Measurements from ENCODE around the gene PCDH1.

The PCDH1 gene

DNA sequence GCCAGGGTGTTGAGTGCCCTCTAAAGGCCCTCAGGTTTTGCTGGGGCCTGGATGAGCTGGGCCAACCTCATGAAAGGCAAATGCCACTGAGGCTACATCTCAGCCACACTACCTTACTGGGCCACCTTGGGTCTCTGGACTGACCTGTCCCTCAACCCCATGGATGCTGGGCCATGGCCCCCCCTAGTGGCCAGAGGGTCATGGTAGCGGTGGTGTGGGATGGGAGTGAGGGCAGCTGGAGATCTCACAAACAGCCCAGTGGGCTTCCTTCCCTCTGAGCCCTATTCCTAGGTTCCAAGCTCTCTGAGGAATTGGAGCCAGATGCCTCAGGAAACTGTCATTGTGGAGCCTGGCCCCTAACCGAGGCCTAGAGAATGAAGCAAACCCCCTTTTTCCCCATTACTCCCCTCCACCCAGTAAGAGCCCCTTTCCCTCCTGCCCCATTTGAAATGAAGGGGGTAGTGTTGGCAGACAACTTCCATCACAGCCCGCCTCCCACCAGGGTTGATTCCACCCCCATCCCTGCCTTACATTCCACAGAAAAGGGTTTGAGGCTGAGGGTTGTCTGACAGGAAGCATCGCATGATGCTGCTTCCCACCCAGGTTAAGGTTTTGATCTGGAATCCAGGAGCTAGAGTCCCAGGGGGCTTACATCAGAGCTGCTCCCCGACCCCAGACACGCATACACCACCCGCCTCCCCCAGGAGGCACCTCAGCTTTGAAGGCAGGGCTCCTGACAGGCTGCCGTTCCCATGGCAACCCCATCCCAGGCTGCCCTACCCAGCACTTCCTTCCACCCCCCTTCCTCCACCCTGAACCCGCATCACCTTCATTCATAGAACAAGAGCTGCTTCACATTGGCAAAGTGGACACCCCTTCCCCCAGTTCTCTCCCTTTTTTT is 63.9 kb downstream of the PCDH1 start:
- no peaks in the 10 kb centered on the region for H3K9me3 ChIP-seq (ENCODE audit: insufficient read depth, low read length)
- H2AFZ ChIP-seq (ENCODE audit: low read depth, low read length) = no peak overlapping the region
- H3K79me2 ChIP-seq (ENCODE audit: low read length) = no peaks in the 10 kb centered on the region
- no peak overlapping the region for H3K4me2 ChIP-seq (ENCODE audit: low read length)
- H4K20me1 ChIP-seq (ENCODE audit: insufficient read depth, low read length) = no peaks in the 10 kb centered on the region
- H3K27me3 ChIP-seq (ENCODE audit: low read depth, low read length) = peaks cover 4% of the 10 kb centered on the region; the same call in 1 of the 2 replicates
- H3K4me3 ChIP-seq (ENCODE audit: low read length) = no peak overlapping the region
- no peak overlapping the region for H3K9ac ChIP-seq (ENCODE audit: low read length)
- H3K36me3 ChIP-seq (replicated peaks; ENCODE audit: low read depth, low read length) = no peaks in the 10 kb centered on the region
- H3K4me1 ChIP-seq (ENCODE audit: low read length) = no peaks in the 10 kb centered on the region; the same call in 1 of the 2 replicates
- TF ChIP-seq EZH2phosphoT487 (IDR thresholded peaks at IDR 0.05; ENCODE audit: low read depth) = no peak
- TF ChIP-seq, protein P1, sequence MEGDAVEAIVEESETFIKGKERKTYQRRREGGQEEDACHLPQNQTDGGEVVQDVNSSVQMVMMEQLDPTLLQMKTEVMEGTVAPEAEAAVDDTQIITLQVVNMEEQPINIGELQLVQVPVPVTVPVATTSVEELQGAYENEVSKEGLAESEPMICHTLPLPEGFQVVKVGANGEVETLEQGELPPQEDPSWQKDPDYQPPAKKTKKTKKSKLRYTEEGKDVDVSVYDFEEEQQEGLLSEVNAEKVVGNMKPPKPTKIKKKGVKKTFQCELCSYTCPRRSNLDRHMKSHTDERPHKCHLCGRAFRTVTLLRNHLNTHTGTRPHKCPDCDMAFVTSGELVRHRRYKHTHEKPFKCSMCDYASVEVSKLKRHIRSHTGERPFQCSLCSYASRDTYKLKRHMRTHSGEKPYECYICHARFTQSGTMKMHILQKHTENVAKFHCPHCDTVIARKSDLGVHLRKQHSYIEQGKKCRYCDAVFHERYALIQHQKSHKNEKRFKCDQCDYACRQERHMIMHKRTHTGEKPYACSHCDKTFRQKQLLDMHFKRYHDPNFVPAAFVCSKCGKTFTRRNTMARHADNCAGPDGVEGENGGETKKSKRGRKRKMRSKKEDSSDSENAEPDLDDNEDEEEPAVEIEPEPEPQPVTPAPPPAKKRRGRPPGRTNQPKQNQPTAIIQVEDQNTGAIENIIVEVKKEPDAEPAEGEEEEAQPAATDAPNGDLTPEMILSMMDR (IDR thresholded peaks at IDR 0.05; ENCODE audit: low read depth, low read length) = peak; percentile 75
- H3K27ac ChIP-seq (ENCODE audit: low read length) = no peak overlapping the region

DNA sequence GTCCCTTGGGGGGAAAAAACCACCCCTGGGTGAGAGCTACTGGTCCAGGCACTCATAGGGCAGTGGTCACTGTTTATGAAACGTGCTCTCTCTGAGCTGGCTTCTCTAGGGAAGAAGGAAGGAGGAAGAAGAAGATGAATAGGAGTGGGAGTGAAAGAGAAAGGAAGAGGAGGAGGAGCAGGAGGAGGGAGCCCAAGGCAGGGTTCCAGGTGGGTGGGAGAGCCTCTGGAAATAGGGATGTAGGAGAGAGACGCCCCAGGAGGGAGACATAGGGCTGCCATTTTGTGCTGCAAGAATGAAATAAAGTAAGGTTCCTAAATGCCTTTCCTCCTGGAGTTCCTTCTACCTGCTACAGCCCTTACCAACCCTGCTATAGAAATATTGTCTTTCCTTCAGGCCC is 65.7 kb downstream of the PCDH1 start:
- Histone ChIP-seq H2AFZ (ENCODE audit: low read depth, low read length) (no peak overlapping the region), H4K20me1 (ENCODE audit: insufficient read depth, low read length) (no peaks in the 10 kb centered on the region), H3K4me2 (ENCODE audit: low read length) (no peak overlapping the region), H3K9ac (ENCODE audit: low read length) (no peak overlapping the region), H3K4me1 (ENCODE audit: low read length) (peaks cover 3% of the 10 kb centered on the region; the same call in 1 of the 2 replicates), H3K27me3 (ENCODE audit: low read depth, low read length) (peaks cover 10% of the 10 kb centered on the region), H3K36me3 (replicated peaks; ENCODE audit: low read depth, low read length) (no peaks in the 10 kb centered on the region), H3K4me3 (ENCODE audit: low read length) (no peak overlapping the region), H3K79me2 (ENCODE audit: low read length) (no peaks in the 10 kb centered on the region), H3K9me3 (ENCODE audit: insufficient read depth, low read length) (no peaks in the 10 kb centered on the region), H3K27ac (ENCODE audit: low read length) (no peak overlapping the region)
- TF ChIP-seq EZH2phosphoT487 (IDR thresholded peaks at IDR 0.05; ENCODE audit: low read depth) = no peak
- TF ChIP-seq, protein P1 (IDR thresholded peaks at IDR 0.05; ENCODE audit: low read depth, low read length) = no peak

DNA sequence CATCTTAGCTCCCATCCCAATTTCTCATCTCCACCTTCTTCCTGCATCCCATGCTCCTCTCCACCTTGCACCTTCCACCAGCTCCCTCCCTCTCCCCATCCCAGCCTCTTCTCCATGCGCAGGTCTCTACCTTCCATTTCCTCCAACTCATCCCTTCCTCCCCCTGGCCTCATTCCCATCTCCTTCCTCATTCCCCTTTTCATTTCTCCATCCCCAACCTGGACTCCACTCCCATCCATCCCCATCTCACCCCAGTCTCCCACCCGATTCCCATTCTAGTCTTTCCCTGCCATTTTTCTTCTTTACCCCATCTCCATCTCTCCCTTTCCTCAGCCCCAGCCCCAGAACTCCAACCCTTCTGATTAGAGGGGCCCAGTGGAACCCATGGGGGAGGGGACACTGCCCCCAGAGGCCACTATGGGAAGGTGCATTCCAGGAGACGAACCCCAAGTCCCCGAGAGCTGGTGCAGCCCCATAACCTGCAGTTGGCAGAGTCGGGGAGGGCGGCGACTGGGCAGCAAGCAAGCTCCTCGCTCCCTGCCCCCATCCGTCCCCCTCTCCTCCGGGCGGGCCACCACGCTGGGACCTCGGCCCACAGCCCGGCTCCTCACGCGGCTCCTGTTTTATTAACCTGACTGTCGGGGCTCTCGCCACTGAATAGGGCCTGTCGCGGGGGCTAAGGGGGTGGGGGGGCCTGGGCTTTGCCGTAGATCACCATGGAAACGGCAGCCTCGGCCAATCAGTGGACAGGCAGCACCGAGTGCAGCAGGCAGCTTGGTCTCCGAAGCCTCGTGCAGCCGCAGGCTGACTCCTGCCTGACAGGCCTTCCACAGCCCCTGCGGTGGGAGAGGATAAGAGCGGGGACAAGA is 66.7 kb downstream of the PCDH1 start:
- Histone ChIP-seq H3K9me3 (ENCODE audit: insufficient read depth, low read length) (no peaks in the 10 kb centered on the region), H3K9ac (ENCODE audit: low read length) (no peak overlapping the region), H3K79me2 (ENCODE audit: low read length) (no peaks in the 10 kb centered on the region), H3K4me3 (ENCODE audit: low read length) (no peak overlapping the region), H2AFZ (ENCODE audit: low read depth, low read length) (no peak overlapping the region), H3K4me1 (ENCODE audit: low read length) (peaks cover 6% of the 10 kb centered on the region), H3K36me3 (replicated peaks; ENCODE audit: low read depth, low read length) (no peaks in the 10 kb centered on the region), H3K27ac (ENCODE audit: low read length) (no peak overlapping the region), H4K20me1 (ENCODE audit: insufficient read depth, low read length) (no peaks in the 10 kb centered on the region), H3K27me3 (ENCODE audit: low read depth, low read length) (peaks cover 10% of the 10 kb centered on the region), H3K4me2 (ENCODE audit: low read length) (no peak overlapping the region)
- no peak for TF ChIP-seq EZH2phosphoT487 (IDR thresholded peaks at IDR 0.05; ENCODE audit: low read depth)
- TF ChIP-seq, protein P1 (IDR thresholded peaks at IDR 0.05; ENCODE audit: low read depth, low read length) = peak; percentile 49

DNA sequence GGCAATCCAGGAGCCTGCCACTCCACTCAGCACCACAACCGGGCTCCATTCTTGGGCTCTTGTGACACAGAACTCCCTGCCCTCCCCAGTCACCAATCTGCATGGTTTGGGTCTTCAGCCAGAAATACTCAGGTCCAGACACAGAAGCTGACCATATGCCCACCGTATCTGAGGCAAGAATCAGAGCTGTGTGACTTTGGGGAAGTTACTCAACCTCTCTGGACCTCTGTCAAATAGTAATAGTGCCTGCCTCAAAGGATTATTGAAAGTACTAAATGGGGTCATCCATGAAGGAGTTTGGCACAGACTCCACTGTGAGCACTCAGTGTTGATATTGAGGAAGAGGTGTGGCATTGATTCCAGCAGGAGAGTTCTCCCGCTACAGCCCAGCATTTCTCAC is 67.5 kb downstream of the PCDH1 start:
- Histone ChIP-seq H3K4me2 (ENCODE audit: low read length) (no peak overlapping the region), H3K27ac (ENCODE audit: low read length) (no peak overlapping the region), H3K9ac (ENCODE audit: low read length) (no peak overlapping the region), H3K36me3 (replicated peaks; ENCODE audit: low read depth, low read length) (no peaks in the 10 kb centered on the region), H3K4me3 (ENCODE audit: low read length) (no peak overlapping the region), H3K79me2 (ENCODE audit: low read length) (no peaks in the 10 kb centered on the region), H4K20me1 (ENCODE audit: insufficient read depth, low read length) (no peaks in the 10 kb centered on the region), H3K27me3 (ENCODE audit: low read depth, low read length) (peaks cover 10% of the 10 kb centered on the region), H3K9me3 (ENCODE audit: insufficient read depth, low read length) (no peaks in the 10 kb centered on the region), H2AFZ (ENCODE audit: low read depth, low read length) (no peak overlapping the region), H3K4me1 (ENCODE audit: low read length) (peaks cover 13% of the 10 kb centered on the region)
- TF ChIP-seq, protein P1 (IDR thresholded peaks at IDR 0.05; ENCODE audit: low read depth, low read length) = no peak
- TF ChIP-seq EZH2phosphoT487 (IDR thresholded peaks at IDR 0.05; ENCODE audit: low read depth) = no peak

Measured in OCI-LY3 (cell line).